ENCODE measurements around the gene HS2ST1. TPM values are rescaled to one million over a fixed set of nuclear protein-coding genes. Genes with fewer than 3 reads are reported as not detected.

HS2ST1 gene
- total RNA-seq, 4 donors from 2014 or later = 6.3 to 11.7 (median 10.3) TPM

- WGBS = 94% methylated on average over 3 of the region's 3 CpGs
- TF ChIP-seq POLR2A (IDR thresholded peaks at IDR 0.05) = no peak
- no peak for TF ChIP-seq EP300 (IDR thresholded peaks at IDR 0.05)
- TF ChIP-seq POLR2AphosphoS5 (IDR thresholded peaks at IDR 0.05) = no peak
- no peak for TF ChIP-seq CTCF (IDR thresholded peaks at IDR 0.05)
- Histone ChIP-seq H3K4me3 (no peak overlapping the region), H3K9me3 (peaks cover 6% of the 10 kb centered on the region), H3K27me3 (no peaks in the 10 kb centered on the region), H3K27ac (no peak overlapping the region), H3K36me3 (no peaks in the 10 kb centered on the region), H3K4me1 (no peaks in the 10 kb centered on the region)
- no peak for DNase-seq (ENCODE audit: low spot score in 2 of 2)
These were observed 138.0 kb downstream of the HS2ST1 start for GRCh38 chr1:87052400-87052799.

GRCh38 chr1:87052961-87053360 is 138.5 kb downstream of the HS2ST1 start:
- TF ChIP-seq EP300 (IDR thresholded peaks at IDR 0.05) (no peak), POLR2A (IDR thresholded peaks at IDR 0.05) (no peak), POLR2AphosphoS5 (IDR thresholded peaks at IDR 0.05) (no peak), CTCF (IDR thresholded peaks at IDR 0.05) (no peak)
- H3K27me3 ChIP-seq = no peaks in the 10 kb centered on the region
- H3K4me3 ChIP-seq = no peak overlapping the region
- peaks cover 6% of the 10 kb centered on the region for H3K9me3 ChIP-seq
- H3K36me3 ChIP-seq = no peaks in the 10 kb centered on the region
- DNase-seq (ENCODE audit: low spot score in 2 of 2) = no peak
- H3K4me1 ChIP-seq = no peaks in the 10 kb centered on the region
- WGBS = 90% methylated on average over 1 of the region's 1 CpG
- no peak overlapping the region for H3K27ac ChIP-seq

- DNase-seq (ENCODE audit: low spot score in 2 of 2) = no peak
- WGBS = 89% methylated on average over 1 of the region's 1 CpG
- no peak for TF ChIP-seq POLR2A (IDR thresholded peaks at IDR 0.05)
- TF ChIP-seq POLR2AphosphoS5 (IDR thresholded peaks at IDR 0.05) = no peak
- TF ChIP-seq CTCF (IDR thresholded peaks at IDR 0.05) = no peak
- TF ChIP-seq EP300 (IDR thresholded peaks at IDR 0.05) = no peak
- no peaks in the 10 kb centered on the region for H3K36me3 ChIP-seq
- no peaks in the 10 kb centered on the region for H3K27me3 ChIP-seq
- H3K27ac ChIP-seq = no peak overlapping the region
- peaks cover 1% of the 10 kb centered on the region for H3K9me3 ChIP-seq
- H3K4me1 ChIP-seq = no peaks in the 10 kb centered on the region
- no peak overlapping the region for H3K4me3 ChIP-seq
These were observed 139.0 kb downstream of the HS2ST1 start for GRCh38 chr1:87053446-87053845.

GRCh38 chr1:87056974-87057373 is 142.5 kb downstream of the HS2ST1 start:
- TF ChIP-seq CTCF (IDR thresholded peaks at IDR 0.05) (no peak), POLR2A (IDR thresholded peaks at IDR 0.05) (no peak), EP300 (IDR thresholded peaks at IDR 0.05) (no peak), POLR2AphosphoS5 (IDR thresholded peaks at IDR 0.05) (no peak)
- Histone ChIP-seq H3K4me1 (no peaks in the 10 kb centered on the region), H3K9me3 (no peaks in the 10 kb centered on the region), H3K27me3 (no peaks in the 10 kb centered on the region), H3K36me3 (no peaks in the 10 kb centered on the region), H3K27ac (no peak overlapping the region), H3K4me3 (no peak overlapping the region)
- no peak for DNase-seq (ENCODE audit: low spot score in 2 of 2)

GRCh38 chr1:87058343-87058649 is 143.9 kb downstream of the HS2ST1 start:
- no peak overlapping the region for H3K27ac ChIP-seq
- H3K27me3 ChIP-seq = no peaks in the 10 kb centered on the region
- TF ChIP-seq POLR2A (IDR thresholded peaks at IDR 0.05) (no peak), POLR2AphosphoS5 (IDR thresholded peaks at IDR 0.05) (no peak), CTCF (IDR thresholded peaks at IDR 0.05) (no peak), EP300 (IDR thresholded peaks at IDR 0.05) (no peak)
- no peaks in the 10 kb centered on the region for H3K9me3 ChIP-seq
- H3K36me3 ChIP-seq = no peaks in the 10 kb centered on the region
- H3K4me1 ChIP-seq = no peaks in the 10 kb centered on the region
- no peak for DNase-seq (ENCODE audit: low spot score in 2 of 2)
- H3K4me3 ChIP-seq = peak overlapping the region; percentile 1
- 50% methylated on average over 1 of the region's 1 CpG for WGBS
